Common myeloid progenitor, CD34-positive (primary cell): ENCODE measurements around the gene ZNF846.

Source experiments
- CTCF ChIA-PET: fragments of 350-600 bp; sonication (Branson Sonifier 250); formaldehyde crosslinking; loops from one replicate; lab custom pipeline; 2021; ENCODE audit warnings: antibody characterized with exemption; lab: Charles Lee
- POLR2A ChIA-PET: fragments of 350-600 bp; sonication (Branson Sonifier 250); formaldehyde crosslinking; loops from one replicate; lab custom pipeline; 2021; ENCODE audit warnings: antibody characterized with exemption; lab: Charles Lee
- DNase-seq, 3 donors: peaks; one replicate each; pipeline versions ENCODE4 v3.0.0 to v3.0.0-alpha.2; 2013
- H3K27ac ChIP-seq, 2 experiments: 1 replicate in 1 of 2; 2 replicates in 1 of 2; pipeline ENCODE4 v1.7.0; 2013; ENCODE audit warnings: inconsistent platforms in 2 of 2, low read length in 2 of 2, mild to moderate bottlenecking in 2 of 2, low read depth in 1 of 2, moderate library complexity in 1 of 2; ENCODE audit not compliant: severe bottlenecking in 2 of 2, insufficient read depth in 1 of 2, poor library complexity in 1 of 2
- H3K27me3 ChIP-seq, 5 experiments: replicated peaks in 2 of 5; 1 replicate in 3 of 5; 2 replicates in 2 of 5; pipeline versions ENCODE4 v1.6.1 to v1.7.0; 2013; ENCODE audit warnings: low read length in 4 of 5, mild to moderate bottlenecking in 2 of 5, moderate library complexity in 2 of 5, inconsistent platforms in 1 of 5; ENCODE audit not compliant: insufficient read depth in 5 of 5, control insufficient read depth in 4 of 5
- H3K36me3 ChIP-seq, 4 experiments: 1 replicate in 2 of 4; 2 replicates in 2 of 4; pipeline versions ENCODE4 v1.6.1 to v1.7.0; 2013; ENCODE audit warnings: low read length in 3 of 4, control low read depth in 1 of 4, mild to moderate bottlenecking in 1 of 4; ENCODE audit not compliant: control insufficient read depth in 4 of 4, insufficient read depth in 4 of 4
- H3K4me1 ChIP-seq, 4 experiments: 1 replicate in 3 of 4; 2 replicates in 1 of 4; pipeline versions ENCODE4 v1.6.1 to v1.7.1; 2013; ENCODE audit warnings: low read length in 3 of 4, mild to moderate bottlenecking in 3 of 4, control low read depth in 1 of 4, inconsistent platforms in 1 of 4, moderate library complexity in 1 of 4; ENCODE audit not compliant: control insufficient read depth in 4 of 4, insufficient read depth in 4 of 4; ENCODE audit errors: control extremely low read depth in 1 of 4
- H3K4me3 ChIP-seq, 7 experiments: 1 replicate in 4 of 7; 2 replicates in 3 of 7; pipeline versions ENCODE4 v1.5.1 to v1.7.0; 2013; ENCODE audit warnings: mild to moderate bottlenecking in 7 of 7, low read length in 6 of 7, moderate library complexity in 6 of 7, inconsistent platforms in 2 of 7, low read depth in 2 of 7, control low read depth in 1 of 7; ENCODE audit not compliant: insufficient read depth in 4 of 7, control insufficient read depth in 1 of 7; ENCODE audit errors: extremely low read depth in 1 of 7
- H3K9me3 ChIP-seq, 5 experiments: 1 replicate in 4 of 5; 2 replicates in 1 of 5; pipeline versions ENCODE4 v1.6.1 to v1.7.1; 2013; ENCODE audit warnings: low read length in 4 of 5, mild to moderate bottlenecking in 2 of 5, inconsistent platforms in 1 of 5, low read depth in 1 of 5, moderate library complexity in 1 of 5; ENCODE audit not compliant: control insufficient read depth in 4 of 5, insufficient read depth in 2 of 5; ENCODE audit errors: control extremely low read depth in 1 of 5
- WGBS: methylation state at CpG from one replicate; pipeline ENCODE4 v1.1.5; 2013; ENCODE audit not compliant: insufficient coverage; 5-methylcytosine and 5-hydroxymethylcytosine counted together

ZNF846 gene

GRCh38 chr19:9799162-9799561 lies 30.6 kb upstream of the ZNF846 start:
- DNase-seq, result no peak
- ChIA-PET POLR2A (interaction anchor here (0.6 kb wide), 3 partner anchors 20 to 399 kb away, joined by 3 to 5 read pairs (median 4); partner anchors contain the start of genes FBXL12 and PIN1), CTCF (interaction anchor here (0.8 to 2.1 kb wide), 6 partner anchors 9 to 213 kb away, joined by 3 to 11 read pairs (median 3); no protein-coding TSS in a partner anchor)
- no peak overlapping the region for H3K27ac ChIP-seq
- H3K36me3 ChIP-seq, result no peaks in the 10 kb centered on the region
- H3K4me1 ChIP-seq, result peaks cover 0 to 12% (median 1%) of the 10 kb centered on the region in 4 experiments
- H3K27me3 ChIP-seq, result no peaks in the 10 kb centered on the region
- no peaks in the 10 kb centered on the region for H3K9me3 ChIP-seq
- no peak overlapping the region for H3K4me3 ChIP-seq

DNA sequence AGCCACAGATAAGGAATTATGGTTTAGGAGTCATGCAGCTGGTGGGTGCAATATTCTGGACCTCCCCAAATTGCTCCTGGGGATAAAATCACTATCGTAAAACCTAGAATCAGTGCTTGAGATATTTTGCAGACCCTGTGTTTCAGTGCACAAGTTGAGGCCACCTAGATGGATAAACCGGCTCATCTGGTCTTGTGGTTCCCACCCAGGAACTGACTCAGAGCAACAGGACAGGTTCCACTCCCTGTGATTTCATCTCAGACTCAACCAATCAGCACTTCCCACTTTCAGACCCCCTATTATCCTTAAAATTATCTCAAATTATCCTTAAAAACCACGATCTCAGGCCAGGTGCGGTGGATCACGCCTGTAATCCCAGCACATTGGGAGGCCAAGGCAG lies 29.3 kb upstream of the ZNF846 start:
- H3K4me3 ChIP-seq, result no peak overlapping the region
- ChIA-PET CTCF (interaction anchor here (1.3 to 2.1 kb wide), 5 partner anchors 9 to 211 kb away, joined by 3 to 11 read pairs (median 4); no protein-coding TSS in a partner anchor), POLR2A (interaction anchor here (0.7 kb wide), 1 partner anchor 128 kb away, joined by 3 read pairs; no protein-coding TSS in a partner anchor)
- H3K27me3 ChIP-seq, result no peaks in the 10 kb centered on the region
- 97% methylated on average over 5 of the region's 5 CpGs for WGBS
- no peaks in the 10 kb centered on the region for H3K36me3 ChIP-seq
- no peak for DNase-seq
- H3K27ac ChIP-seq, result no peak overlapping the region
- H3K9me3 ChIP-seq, result no peaks in the 10 kb centered on the region
- H3K4me1 ChIP-seq, result peaks cover 2 to 17% (median 6%) of the 10 kb centered on the region in 4 experiments

DNA sequence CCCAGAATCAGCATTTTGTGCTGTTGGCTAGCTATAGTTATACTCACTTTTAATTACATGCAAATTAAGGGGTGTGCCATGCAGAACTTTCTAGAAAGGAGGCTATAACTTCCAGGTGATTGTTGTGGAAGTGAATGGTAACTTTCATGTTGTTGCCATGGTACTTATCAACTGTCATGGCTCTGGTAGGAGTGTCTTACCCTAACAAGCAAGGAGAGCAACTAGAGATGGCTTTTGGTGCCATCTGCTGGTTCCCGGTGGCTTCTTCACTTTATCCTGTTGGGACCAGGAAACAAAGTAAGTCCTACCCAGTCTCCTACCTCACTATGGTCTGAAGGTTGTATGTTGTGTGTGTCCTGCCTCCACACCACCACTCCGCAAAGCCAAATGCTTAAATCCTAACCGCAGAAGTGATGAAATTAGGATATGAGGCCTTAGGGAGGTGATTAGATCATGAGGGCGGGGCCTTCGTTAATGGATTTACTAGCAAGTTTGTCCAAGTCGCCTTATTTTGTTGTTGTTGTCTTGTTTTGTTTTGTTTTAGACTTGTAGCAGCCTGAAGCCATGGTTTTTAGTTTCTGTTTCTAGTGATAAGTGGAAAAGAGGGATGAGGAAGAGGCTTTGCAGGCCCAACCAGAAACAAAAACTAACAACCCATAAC lies 27.7 kb upstream of the ZNF846 start:
- Histone ChIP-seq H3K9me3 (no peaks in the 10 kb centered on the region), H3K27me3 (no peaks in the 10 kb centered on the region), H3K36me3 (no peaks in the 10 kb centered on the region), H3K4me3 (no peak overlapping the region), H3K4me1 (peaks cover 2 to 17% (median 7%) of the 10 kb centered on the region in 4 experiments), H3K27ac (peak overlapping the region in 1 of 2 experiments; percentile 81)
- WGBS, result 100% methylated on average over 1 of the region's 6 CpGs
- DNase-seq, result peak; percentile 94 to 97 (median 96)
- ChIA-PET CTCF (interaction anchor here (0.9 to 2.1 kb wide), 13 partner anchors 8 to 486 kb away, joined by 3 to 11 read pairs (median 5); partner anchors contain the start of genes ZNF121, ZNF561 and ZNF846), POLR2A (no interaction called here)

DNA sequence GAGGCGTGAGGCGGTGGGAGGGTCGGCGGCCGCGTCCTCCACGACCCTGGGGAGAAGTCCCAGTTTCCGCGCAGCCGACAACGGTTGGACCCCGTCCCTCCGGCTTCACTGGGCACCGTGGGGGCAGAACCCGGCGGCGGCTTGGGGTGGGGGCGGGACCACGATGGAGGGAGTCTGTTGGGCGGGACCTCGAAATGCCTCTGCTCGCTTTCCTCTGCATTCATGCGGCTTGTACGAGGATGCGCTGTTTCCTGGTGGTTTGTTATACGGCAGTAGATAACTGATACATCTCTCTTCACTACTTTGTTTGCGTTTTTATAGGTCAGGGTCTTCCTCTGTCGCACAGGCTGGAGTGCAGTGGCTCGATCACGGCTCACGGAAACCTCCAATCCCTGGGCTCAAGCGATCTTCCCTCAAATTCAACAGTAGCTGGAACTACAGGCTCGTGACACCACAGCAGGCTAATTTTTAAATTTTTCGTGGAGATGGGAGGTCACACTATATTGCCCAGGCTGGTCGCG lies 24.6 kb upstream of the ZNF846 start:
- peak overlapping the region; percentile 75 to 89 (median 82) for H3K4me3 ChIP-seq
- CTCF ChIA-PET, result interaction anchor here (1.0 to 1.5 kb wide), 4 partner anchors 23 to 206 kb away, joined by 3 to 5 read pairs (median 3); partner anchors contain the start of gene ZNF846
- H3K27ac ChIP-seq, result peak overlapping the region; percentile 50 to 75
- H3K4me1 ChIP-seq, result peaks cover 2 to 19% (median 7%) of the 10 kb centered on the region in 4 experiments
- POLR2A ChIA-PET, result interaction anchor here (0.6 to 1.1 kb wide), 2 partner anchors 26 to 35 kb away, joined by 3 to 4 read pairs; partner anchors contain the start of gene FBXL12
- H3K27me3 ChIP-seq, result no peaks in the 10 kb centered on the region
- no peaks in the 10 kb centered on the region for H3K36me3 ChIP-seq
- WGBS, result 21% methylated on average over 31 of the region's 36 CpGs
- no peaks in the 10 kb centered on the region for H3K9me3 ChIP-seq
- DNase-seq, result peak in 2 of 3 donors; percentile 67 to 84

- peak overlapping the region; percentile 75 to 89 (median 82) for H3K4me3 ChIP-seq
- WGBS, result 2% methylated on average over 24 of the region's 70 CpGs
- CTCF ChIA-PET, result no interaction called here
- POLR2A ChIA-PET, result interaction anchor here (0.6 to 1.1 kb wide), 2 partner anchors 26 to 36 kb away, joined by 3 to 4 read pairs; partner anchors contain the start of gene FBXL12
- H3K4me1 ChIP-seq, result peaks cover 2 to 19% (median 7%) of the 10 kb centered on the region in 4 experiments
- H3K9me3 ChIP-seq, result no peaks in the 10 kb centered on the region
- peak; percentile 97 to 98 (median 98) for DNase-seq
- peak overlapping the region; percentile 64 to 85 for H3K27ac ChIP-seq
- no peaks in the 10 kb centered on the region for H3K27me3 ChIP-seq
- H3K36me3 ChIP-seq, result no peaks in the 10 kb centered on the region
Observed at GRCh38 chr19:9792206-9793070, 23.9 kb upstream of the ZNF846 start.

DNA sequence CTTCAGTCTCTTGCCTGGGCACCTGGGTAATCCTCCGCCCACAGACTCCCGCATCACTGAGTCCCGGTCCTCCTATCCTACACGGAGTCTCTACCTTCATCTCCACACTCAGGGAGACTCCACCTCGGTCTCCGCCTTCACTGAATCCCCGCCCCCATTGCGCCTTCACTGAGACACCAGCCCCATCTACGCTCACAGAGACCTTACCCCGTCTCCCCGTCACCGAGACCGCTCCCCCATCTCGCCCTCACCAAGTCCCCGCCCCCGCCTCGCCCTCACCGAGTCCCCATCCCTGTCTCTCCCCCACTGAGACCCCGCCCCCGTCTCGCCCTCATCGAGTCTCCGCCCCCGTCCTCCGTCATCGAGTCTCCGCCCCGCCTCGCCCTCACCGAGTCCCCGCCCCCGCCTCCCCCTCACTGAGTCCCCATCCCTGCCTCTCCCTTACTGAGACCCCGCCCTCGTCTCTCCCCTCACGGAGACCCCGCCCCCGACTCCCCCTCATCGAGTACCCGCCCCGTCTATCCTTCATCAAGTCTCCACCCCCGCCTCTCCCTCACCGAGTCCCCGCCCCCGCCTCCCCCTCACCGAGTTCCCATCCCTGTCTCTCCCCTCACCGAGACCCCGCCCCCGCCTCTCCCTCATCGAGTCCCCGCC lies 23.1 kb upstream of the ZNF846 start:
- POLR2A ChIA-PET, result no interaction called here
- Histone ChIP-seq H3K4me3 (peak overlapping the region; percentile 49 to 86 (median 71)), H3K27ac (peak overlapping the region; percentile 64 to 85), H3K27me3 (no peaks in the 10 kb centered on the region), H3K4me1 (peaks cover 2 to 21% (median 7%) of the 10 kb centered on the region in 4 experiments), H3K9me3 (no peaks in the 10 kb centered on the region), H3K36me3 (no peaks in the 10 kb centered on the region)
- CTCF ChIA-PET, result interaction anchor here (1.7 kb wide), 1 partner anchor 157 kb away, joined by 3 read pairs; no protein-coding TSS in a partner anchor
- under 1% methylated on average over 16 of the region's 50 CpGs for WGBS
- DNase-seq, result peak; percentile 97 to 99 (median 99)
